GM19043 (cell line): ENCODE results near the gene SORCS2.

Experiments used
- ATAC-seq: cut with Tn5 transposase; IDR thresholded peaks from one replicate; pipeline ENCODE4 v1.9.1; 2021; ENCODE audit warnings: low read depth; ENCODE audit not compliant: unreplicated experiment

Gene SORCS2

GRCh38 chr4:7530082-7530481 is 337.7 kb downstream of the SORCS2 start:
- no peak for ATAC-seq

GRCh38 chr4:7530932-7531639 is 338.7 kb downstream of the SORCS2 start:
- ATAC-seq, result no peak

GRCh38 chr4:7531640-7531994 is 339.3 kb downstream of the SORCS2 start:
- no peak for ATAC-seq

GRCh38 chr4:7532043-7532442 is 339.7 kb downstream of the SORCS2 start:
- ATAC-seq, result no peak

- no peak for ATAC-seq
These were observed 340.9 kb downstream of the SORCS2 start for GRCh38 chr4:7533267-7533666.

- ATAC-seq, result no peak
These were observed 342.8 kb downstream of the SORCS2 start for GRCh38 chr4:7535094-7535493.

- no peak for ATAC-seq
These were observed 343.3 kb downstream of the SORCS2 start for GRCh38 chr4:7535619-7536018.

GRCh38 chr4:7536876-7537275 is 344.5 kb downstream of the SORCS2 start:
- no peak for ATAC-seq

GRCh38 chr4:7537853-7538400 is 345.6 kb downstream of the SORCS2 start:
- ATAC-seq, result no peak

GRCh38 chr4:7538518-7538917 is 346.2 kb downstream of the SORCS2 start:
- no peak for ATAC-seq

GRCh38 chr4:7539186-7539585 is 346.8 kb downstream of the SORCS2 start:
- no peak for ATAC-seq

GRCh38 chr4:7539659-7540058 is 347.3 kb downstream of the SORCS2 start:
- no peak for ATAC-seq

- no peak for ATAC-seq
These were observed 347.9 kb downstream of the SORCS2 start for GRCh38 chr4:7540206-7540605.

- no peak for ATAC-seq
These were observed 348.5 kb downstream of the SORCS2 start for GRCh38 chr4:7540654-7541413.

- ATAC-seq, result no peak
These were observed 349.1 kb downstream of the SORCS2 start for GRCh38 chr4:7541414-7541810.

GRCh38 chr4:7542781-7543180 is 350.4 kb downstream of the SORCS2 start:
- no peak for ATAC-seq

- ATAC-seq, result no peak
These were observed 353.9 kb downstream of the SORCS2 start for GRCh38 chr4:7546152-7546808.

GRCh38 chr4:7546809-7547367 is 354.6 kb downstream of the SORCS2 start:
- ATAC-seq, result no peak

- ATAC-seq, result no peak
These were observed 355.2 kb downstream of the SORCS2 start for GRCh38 chr4:7547368-7548040.

GRCh38 chr4:7549866-7550265 is 357.5 kb downstream of the SORCS2 start:
- no peak for ATAC-seq

- ATAC-seq, result no peak
These were observed 360.1 kb downstream of the SORCS2 start for GRCh38 chr4:7552466-7552865.
